Astrocyte of the hippocampus (primary cell): ENCODE results near the gene CNIH2.
"Not testable (repeated sequence)": the region's sequence is repeated elsewhere in the genome, so short reads cannot be mapped to it uniquely, and the experiment has no call there.

Source experiments
- DNase-seq: peaks from one replicate; pipeline ENCODE4 v3.0.0; 2011; ENCODE audit warnings: low read depth, low spot score

CNIH2 gene

GRCh38 chr11:66291303-66291705 lies 13.3 kb downstream of the CNIH2 start:
- no peak for DNase-seq

- DNase-seq: no peak
Observed at GRCh38 chr11:66291706-66292542, 13.9 kb downstream of the CNIH2 start, which contains the start of gene TMEM151A. Gene TMEM151A (plus strand): TSS chr11:66291894. CDS start chr11:66292014, 120 bp downstream.

GRCh38 chr11:66292543-66293332 lies 14.8 kb downstream of the CNIH2 start:
- no peak for DNase-seq

GRCh38 chr11:66293352-66293751 lies 15.4 kb downstream of the CNIH2 start:
- no peak for DNase-seq

GRCh38 chr11:66293777-66294625 lies 16.0 kb downstream of the CNIH2 start:
- no peak for DNase-seq

GRCh38 chr11:66294626-66295620 lies 16.9 kb downstream of the CNIH2 start:
- no peak for DNase-seq

GRCh38 chr11:66297610-66298009 lies 19.6 kb downstream of the CNIH2 start:
- DNase-seq: no peak

- DNase-seq: no peak
Observed at GRCh38 chr11:66299186-66299585, 21.2 kb downstream of the CNIH2 start.

GRCh38 chr11:66302656-66303055 lies 24.7 kb downstream of the CNIH2 start:
- DNase-seq: no peak

GRCh38 chr11:66309475-66309874 lies 31.5 kb downstream of the CNIH2 start:
- DNase-seq: no peak

GRCh38 chr11:66310324-66310723 lies 32.3 kb downstream of the CNIH2 start:
- DNase-seq: no peak

- DNase-seq: not testable (repeated sequence)
Observed at GRCh38 chr11:66310803-66311440, 32.9 kb downstream of the CNIH2 start.

GRCh38 chr11:66311470-66311964 lies 33.5 kb downstream of the CNIH2 start:
- no peak for DNase-seq

- peak; percentile 95 for DNase-seq
Observed at GRCh38 chr11:66311965-66312548, 34.1 kb downstream of the CNIH2 start.

- peak; percentile 99 for DNase-seq
Observed at GRCh38 chr11:66312549-66313320, 34.8 kb downstream of the CNIH2 start.

- DNase-seq: no peak
Observed at GRCh38 chr11:66313321-66314185, 35.6 kb downstream of the CNIH2 start.

GRCh38 chr11:66314186-66314501 lies 36.2 kb downstream of the CNIH2 start:
- no peak for DNase-seq
